ENCODE measurements around the gene ALG14. TPM values are rescaled to one million over a fixed set of nuclear protein-coding genes. Genes with fewer than 3 reads are reported as not detected.

ALG14 gene
- total RNA-seq = 1.1 and 2.0 TPM in 2 replicates

DNA sequence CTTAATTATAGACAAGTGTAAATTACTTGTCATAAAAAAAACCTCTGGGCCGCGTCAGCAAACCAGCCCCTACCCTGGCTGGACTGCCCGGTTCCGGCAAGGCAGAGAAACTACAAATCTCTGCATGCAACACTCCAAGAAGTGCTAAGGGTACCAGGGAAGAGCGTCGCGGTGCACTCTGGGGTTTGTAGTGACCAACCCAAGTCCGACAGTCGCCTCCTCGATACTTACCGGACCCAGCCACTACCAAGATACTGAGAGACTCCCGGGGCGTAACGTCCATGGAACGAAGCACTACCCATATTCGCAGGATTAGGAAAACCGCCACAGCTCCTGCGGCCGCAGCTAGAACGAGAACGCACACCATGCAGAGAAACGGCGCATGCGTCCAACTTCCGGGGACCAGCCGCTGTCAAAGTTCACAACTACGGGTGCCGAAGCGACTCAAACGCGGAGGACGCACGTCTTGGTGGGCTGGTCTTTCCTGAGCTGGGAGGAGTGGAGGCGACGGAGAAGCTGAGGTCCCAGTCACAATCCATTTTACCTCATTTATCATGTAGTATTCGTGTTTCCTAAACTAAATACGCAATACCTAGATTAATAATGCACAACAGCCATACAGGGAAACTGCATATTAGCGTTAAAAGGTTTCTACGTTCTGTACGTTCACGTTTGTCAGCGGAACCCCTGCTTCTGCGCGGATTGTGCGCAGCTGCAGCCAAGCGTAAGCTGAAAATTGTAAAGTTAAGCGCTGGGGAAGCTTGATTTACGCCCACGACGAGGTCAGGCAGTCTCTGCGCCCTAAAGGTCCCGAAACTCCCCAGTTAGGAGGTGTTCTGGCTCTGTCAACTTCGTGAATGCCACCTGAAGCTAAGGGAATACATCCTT, at the start of gene ALG14:
ALG14 (minus strand) TSS at position 420 of the 888 bp plus-strand sequence; CDS start at position 367, 53 bp downstream.

GRCh38 chr1:95117207-95118066, 44.7 kb upstream of the ALG14 start, which contains the start of gene TLCD4:
Gene TLCD4 (plus strand): TSS chr1:95117355. CDS start chr1:95143902, 26,547 bp downstream.

GRCh38 chr1:94926915-94927404, 145.8 kb downstream of the ALG14 start, which contains the start of gene CNN3:
Gene CNN3 (minus strand): TSS chr1:94927110. CDS start chr1:94926894, 216 bp downstream.

Other genes with a start within 250 kb of the ALG14 start
- 210 and 277 TPM in 2 replicates for gene CNN3, start 145.8 kb downstream of the ALG14 start, total RNA-seq
- gene TLCD4, start 44.4 kb upstream of the ALG14 start, total RNA-seq = 0.98 and 2.0 TPM in 2 replicates
- 5.8 and 11.9 TPM in 2 replicates for gene RWDD3, start 161.3 kb upstream of the ALG14 start, total RNA-seq